SKM-1 treated with dmso at 0.1 percent for 144 hours (cell line): ENCODE data around the gene EIF4ENIF1.
"Not testable (repeated sequence)": the region's sequence is repeated elsewhere in the genome, so short reads cannot be mapped to it uniquely, and the experiment has no call there.

ENCODE experiments used
- DNase-seq: peaks from one replicate; lab custom pipeline; 2025; ENCODE audit not compliant: unreplicated experiment; lab: John Stamatoyannopoulos, UW

The EIF4ENIF1 gene

DNA sequence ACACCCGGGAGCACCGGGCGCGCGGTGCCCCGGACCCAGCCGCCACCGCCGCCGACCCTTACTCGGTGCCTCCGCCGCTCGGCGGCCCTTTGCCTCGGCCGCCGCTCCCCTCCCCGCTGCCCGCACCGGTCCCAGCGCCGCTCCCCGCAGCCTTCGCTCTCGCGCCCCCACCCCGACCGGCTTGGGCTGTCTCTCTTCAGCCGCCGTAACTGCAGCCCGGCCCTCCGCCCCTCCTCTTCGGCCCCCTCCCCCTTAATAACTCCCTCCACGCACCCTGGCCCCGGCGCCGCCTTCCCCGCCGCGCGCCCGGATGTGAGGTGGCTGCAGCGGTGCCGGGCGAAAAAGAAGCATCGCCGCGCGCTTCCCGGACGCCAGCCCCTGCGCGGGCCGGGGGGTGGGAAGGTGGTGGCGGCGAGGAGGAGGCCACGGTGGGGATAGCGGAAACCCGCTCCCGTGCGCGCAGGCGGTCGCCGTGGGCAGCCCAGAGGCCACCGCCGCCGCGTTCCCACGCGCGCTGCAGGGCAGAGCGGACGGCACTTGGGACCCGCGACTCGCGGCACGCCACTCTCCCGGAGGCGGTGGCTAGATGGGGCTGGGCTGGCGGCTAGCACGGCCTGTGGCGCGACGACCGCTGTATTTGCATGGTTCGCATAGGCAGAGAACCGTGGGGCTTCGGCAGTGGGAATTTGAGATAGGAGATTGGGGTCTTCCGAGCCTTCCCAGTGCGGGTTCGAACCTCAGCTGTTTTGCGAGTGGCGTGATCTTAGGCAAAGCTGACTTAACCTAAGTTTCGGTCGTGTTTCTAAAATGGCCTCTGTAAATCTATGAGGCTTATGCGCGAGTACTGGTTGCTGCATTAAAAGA is at the start of gene EIF4ENIF1:
Gene EIF4ENIF1 (minus strand): TSS at position 211 of the 864 bp plus-strand sequence. CDS start 1,124 bp downstream, outside the sequence.
- DNase-seq, result peak; percentile 79

- DNase-seq, result no peak
These were observed 49.2 kb upstream of the EIF4ENIF1 start for GRCh38 chr22:31538815-31539214.

- no peak for DNase-seq
These were observed 47.4 kb upstream of the EIF4ENIF1 start for GRCh38 chr22:31537019-31537535.

GRCh38 chr22:31533374-31533773 is 43.7 kb upstream of the EIF4ENIF1 start:
- no peak for DNase-seq

DNA sequence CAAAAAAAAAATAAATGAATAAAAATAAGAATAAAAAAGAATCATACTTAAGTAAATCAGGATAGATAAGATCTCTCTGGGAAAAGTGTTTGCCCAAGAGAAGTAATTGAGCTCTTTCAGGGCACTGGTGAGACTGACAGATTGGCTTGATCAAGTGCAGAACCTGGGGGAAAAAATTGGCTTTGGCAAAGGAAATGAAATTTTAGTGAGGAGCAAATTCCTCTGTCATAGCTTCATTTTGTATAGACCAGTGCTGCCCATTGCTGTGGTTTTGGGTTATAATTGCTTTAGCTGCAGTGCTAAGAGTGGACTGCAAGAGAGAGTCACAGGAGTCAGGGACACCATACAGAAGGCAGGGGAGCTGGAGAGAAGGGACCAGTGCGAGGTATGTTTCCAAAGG is 42.4 kb upstream of the EIF4ENIF1 start:
- no peak for DNase-seq

- DNase-seq, result no peak
These were observed 41.2 kb upstream of the EIF4ENIF1 start for GRCh38 chr22:31530823-31531195.

GRCh38 chr22:31526270-31526669 is 36.6 kb upstream of the EIF4ENIF1 start:
- DNase-seq, result no peak

DNA sequence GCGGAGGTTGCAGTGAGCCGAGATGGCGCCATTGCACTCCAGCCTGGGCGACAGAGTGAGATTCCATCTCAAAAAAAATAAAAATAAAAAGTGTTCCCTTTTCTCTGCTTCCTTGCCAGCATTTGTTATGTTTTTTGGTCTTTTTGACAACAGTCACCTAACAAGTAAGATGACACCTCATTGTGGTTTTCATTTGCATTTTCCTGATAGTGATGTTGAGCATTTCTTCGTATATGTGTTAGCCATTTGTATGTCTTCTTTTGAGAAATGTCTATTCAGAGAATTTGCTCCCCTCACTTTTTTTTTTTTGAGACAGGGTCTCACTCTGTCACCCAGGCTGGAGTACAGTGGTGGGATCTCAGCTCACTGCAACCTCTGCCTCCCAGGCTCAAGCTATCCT is 34.5 kb upstream of the EIF4ENIF1 start:
- not testable (repeated sequence) for DNase-seq

- DNase-seq, result no peak
These were observed 30.4 kb upstream of the EIF4ENIF1 start for GRCh38 chr22:31520051-31520450.

GRCh38 chr22:31509061-31509762 is 19.6 kb upstream of the EIF4ENIF1 start:
- DNase-seq, result no peak

DNA sequence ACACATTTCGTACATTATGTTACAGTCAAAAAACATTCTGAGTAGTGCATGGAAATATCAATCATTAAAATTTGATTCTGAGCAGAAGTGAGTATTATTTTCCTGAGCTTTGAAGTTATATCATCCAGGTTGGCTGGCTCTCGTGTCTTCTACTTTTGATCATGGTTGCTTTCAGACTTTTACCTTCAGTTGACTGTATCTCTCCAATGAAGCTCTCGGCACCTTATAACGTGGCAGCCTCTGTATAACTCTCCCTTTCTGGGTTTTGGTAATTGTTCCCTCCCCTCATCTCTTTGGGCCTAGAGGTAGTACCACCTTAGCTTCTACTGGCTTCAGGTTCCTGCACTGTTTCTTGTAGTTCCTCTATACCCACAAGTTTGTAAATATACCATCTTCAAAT is 18.9 kb upstream of the EIF4ENIF1 start:
- no peak for DNase-seq

DNA sequence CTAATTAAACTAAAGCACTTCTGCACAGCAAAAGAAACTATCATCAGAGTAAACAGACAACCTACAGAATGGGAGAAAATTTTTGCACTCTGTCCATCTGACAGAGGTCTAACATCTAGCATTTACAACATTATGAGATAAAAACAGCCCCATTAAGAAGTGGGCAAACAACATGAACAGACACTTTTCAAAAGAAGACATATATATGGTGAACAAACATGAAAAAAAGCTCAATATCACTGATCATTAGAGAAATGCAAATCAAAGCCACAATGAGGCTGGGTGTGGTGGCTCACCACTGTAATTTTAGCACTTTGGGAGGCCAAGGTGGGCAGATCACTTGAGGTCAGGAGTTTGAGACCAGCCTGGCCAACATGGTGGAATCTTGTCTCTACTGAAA is 17.9 kb upstream of the EIF4ENIF1 start:
- not testable (repeated sequence) for DNase-seq

DNA sequence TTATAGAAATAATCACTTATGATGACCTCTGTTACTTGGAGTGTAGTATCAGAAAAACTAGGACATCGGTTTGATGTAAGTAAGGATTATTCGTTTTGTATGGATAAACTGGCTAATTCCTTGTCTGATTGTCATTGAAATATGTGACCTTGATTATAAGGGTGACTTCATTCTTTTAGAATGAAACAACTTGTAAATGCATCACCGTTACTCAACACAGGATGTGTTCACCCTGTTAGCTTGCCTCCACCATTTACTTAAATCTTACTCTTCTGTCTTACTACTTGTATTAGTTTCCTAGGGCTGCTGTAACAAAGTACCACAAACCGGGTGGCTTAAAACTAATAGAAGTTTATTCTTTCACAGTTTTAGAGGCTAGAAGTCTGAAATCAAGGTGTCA is 14.6 kb upstream of the EIF4ENIF1 start:
- no peak for DNase-seq

- no peak for DNase-seq
These were observed 13.7 kb upstream of the EIF4ENIF1 start for GRCh38 chr22:31503211-31503964.

DNA sequence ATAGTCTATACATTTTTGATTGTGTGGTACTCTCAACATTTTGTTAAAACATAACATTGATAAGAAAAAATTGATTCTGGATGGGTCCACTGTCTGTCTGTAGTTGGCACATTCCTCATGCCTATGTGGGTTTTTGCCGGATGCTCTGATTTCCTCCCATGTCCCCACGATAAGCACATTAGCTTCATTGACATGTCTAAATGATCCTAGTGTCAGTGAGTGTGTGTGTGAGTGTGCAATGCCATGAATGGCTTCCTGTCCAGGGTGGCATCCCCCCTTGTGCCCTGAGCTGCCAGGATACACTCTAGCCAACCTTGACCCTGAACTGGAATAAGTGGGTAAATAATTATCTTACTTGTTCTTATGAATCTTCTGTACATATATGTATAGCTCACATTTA is 12.1 kb upstream of the EIF4ENIF1 start:
- no peak for DNase-seq

DNA sequence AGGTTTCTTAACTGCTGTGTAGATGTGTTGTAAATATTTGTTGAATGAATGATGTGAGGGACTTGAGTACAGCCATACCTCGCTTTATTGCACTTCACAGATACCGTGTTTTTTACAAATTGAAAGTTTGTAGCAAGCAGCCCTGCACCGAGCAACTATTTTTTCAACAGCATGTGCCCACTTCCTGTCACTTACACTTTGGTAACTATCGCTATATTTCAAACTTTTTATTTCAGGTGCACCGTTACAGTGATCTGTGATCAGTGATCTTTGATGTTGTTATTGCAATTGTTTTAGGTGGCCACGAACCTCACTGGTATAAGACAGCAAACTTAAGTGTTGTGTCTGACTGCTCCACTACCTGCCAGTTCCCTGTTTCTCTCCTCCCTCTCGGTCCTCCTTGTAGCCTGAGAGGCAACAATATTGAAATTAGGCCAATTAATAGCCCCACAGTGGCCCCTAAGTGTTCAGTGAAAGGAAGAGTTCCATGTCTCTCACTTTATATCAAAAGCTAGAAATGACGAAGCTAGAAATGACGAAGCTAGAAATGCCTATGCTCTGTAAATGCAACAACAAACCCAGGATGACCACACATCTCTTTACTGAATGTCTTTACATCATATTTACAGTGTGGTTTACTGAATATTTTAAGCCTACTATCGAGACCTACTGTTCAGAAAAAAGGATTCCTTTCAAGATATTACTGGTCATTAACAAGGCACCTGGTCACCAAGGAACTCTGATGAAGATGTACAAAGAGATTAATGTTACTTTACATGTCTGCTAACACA is 7.7 kb upstream of the EIF4ENIF1 start:
- no peak for DNase-seq

DNA sequence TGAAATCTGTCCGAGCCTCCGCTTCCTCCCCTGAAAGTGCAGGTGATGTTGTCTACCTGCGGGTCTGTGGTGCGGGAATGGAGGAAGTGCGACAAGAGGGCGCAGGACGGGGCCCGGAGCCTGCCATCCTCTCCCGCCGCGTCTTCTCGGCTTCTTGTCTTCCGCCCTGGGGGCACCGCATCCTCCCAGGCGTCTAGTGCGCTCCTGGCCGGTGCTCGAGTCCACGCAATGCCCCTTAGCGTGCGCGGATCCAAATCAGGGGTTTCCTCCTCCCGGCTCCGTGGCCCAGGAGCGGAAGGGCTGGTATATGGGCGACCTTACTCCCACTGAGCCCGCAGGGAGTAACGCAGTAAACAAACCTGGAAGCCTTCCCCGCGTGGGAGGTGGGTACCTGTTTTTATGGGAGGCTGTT is 7.1 kb upstream of the EIF4ENIF1 start:
- DNase-seq, result peak; percentile 34

DNA sequence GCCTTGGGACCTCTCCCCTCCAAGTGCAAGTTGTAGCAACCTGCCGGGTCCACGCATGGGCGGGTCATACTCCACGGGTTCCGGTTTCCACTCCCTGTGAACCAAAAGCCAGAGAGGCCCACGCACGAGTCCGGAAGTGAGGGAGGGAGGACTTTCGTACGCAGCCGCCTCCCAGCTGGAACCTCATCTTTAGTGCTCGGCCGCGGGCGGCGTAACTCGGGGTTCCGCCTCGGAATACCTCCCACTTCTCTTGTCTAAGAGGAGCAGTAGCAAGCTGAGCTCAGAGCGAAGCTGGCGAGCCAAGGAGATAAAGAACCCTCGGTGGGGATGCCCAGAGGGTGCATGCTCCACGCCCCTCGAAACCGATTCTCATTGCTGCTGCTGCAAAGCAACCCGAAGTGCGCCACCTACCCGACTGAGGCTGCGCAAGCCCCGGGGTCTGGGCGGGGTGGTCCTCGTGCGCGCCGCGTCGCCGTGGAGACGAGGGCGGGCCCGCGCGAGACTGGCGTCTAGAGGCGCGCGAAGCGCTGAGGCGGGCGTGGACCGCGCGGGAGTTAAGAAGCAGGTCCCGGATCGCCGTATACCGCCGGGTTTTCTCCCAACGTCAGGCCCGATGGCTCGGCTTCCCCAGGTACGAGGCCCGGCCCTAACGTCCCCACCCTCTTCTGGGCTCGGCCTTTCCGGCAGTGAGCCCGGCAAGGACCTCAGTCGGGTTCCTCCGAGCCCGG is 6.5 kb upstream of the EIF4ENIF1 start, which contains the start of gene SFI1:
Gene SFI1 (plus strand): TSS at position 530 of the 728 bp plus-strand sequence. CDS start 11,749 bp downstream, outside the sequence.
- DNase-seq, result peak; percentile 88

DNA sequence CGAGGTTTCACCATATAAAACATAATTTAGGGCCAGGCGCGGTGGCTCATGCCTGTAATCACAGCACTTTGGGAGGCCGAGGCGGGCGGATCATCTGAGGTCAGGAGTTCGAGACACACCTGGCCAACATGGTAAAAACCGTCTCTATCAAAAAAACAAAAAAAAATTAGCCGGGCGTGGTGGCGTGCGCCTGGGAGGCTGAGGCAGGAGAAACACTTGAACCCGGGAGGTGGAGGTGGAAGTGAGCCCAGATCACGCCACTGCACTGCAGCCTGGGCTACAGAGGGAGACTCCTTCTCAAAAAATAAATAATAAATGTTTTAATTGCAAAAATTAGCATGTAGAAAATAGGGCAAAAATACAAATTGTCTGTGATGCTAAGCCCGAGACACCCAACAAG is 5.7 kb upstream of the EIF4ENIF1 start:
- DNase-seq, result no peak

- not testable (repeated sequence) for DNase-seq
These were observed 3.7 kb upstream of the EIF4ENIF1 start for GRCh38 chr22:31493355-31493754.
